ENCODE data around the gene RABGGTA. TPM values are rescaled to one million over a fixed set of nuclear protein-coding genes. Genes with fewer than 3 reads are reported as not detected.

RABGGTA gene
- total and polyA plus RNA-seq, 9 of the 15 experiments (the other 6 are each of a cell fraction or from before 2014, with no cell fraction given) = 4.5 to 24.2 (median 15.5) TPM

DNA sequence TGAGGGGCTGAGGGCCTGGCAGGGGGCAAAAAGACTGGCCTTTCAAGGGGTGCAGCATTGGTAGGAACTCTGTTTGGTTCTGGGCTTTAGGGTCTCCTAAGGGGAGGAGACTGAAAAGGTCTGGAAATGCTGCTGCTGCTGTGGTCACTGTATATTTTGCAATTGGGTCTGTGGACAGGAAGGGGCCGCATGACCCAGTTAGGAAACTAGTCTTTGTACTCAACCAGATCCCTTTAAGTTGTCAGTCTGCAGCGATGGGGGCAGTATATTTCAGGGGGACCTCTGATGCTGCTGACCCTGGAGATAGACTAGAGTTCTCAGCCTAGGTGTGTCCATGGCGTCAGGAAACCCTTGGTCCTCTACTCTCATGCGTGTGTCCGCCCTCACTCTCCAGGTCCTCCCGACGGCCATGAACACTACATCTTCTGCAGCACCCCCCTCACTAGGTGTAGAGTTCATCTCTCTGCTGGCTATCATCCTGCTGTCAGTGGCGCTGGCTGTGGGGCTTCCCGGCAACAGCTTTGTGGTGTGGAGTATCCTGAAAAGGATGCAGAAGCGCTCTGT, 43.9 kb upstream of the RABGGTA start:
- CTCF ChIA-PET (ENCODE audit: low intra/inter-chr PET ratio) = no interaction called here
- H3K27me3 ChIP-seq (ENCODE audit: control insufficient read depth in 2 of 2, insufficient read depth in 2 of 2, low read length in 2 of 2) = no peaks in the 10 kb centered on the region
- peaks cover 5% of the 10 kb centered on the region; the same call in 1 of the 3 replicates for H3K36me3 ChIP-seq (ENCODE audit: control insufficient read depth, insufficient read depth, low read length)
- H3K4me3 ChIP-seq = no peak overlapping the region
- WGBS (ENCODE audit: insufficient coverage, low coverage, missing lambda C conversion rate) = 70% methylated on average over 10 of the region's 10 CpGs
- no peaks in the 10 kb centered on the region for H3K9me3 ChIP-seq (replicated peaks; ENCODE audit: control insufficient read depth, insufficient read depth, low read depth, low read length)
- POLR2A ChIA-PET = interaction anchor here (0.6 to 1.2 kb wide), 5 partner anchors 9 to 213 kb away, joined by 3 to 5 read pairs (median 3); partner anchors contain the start of genes DHRS1 and NOP9
- no peaks in the 10 kb centered on the region for H3K79me2 ChIP-seq (ENCODE audit: control insufficient read depth, insufficient read depth, low read length)
- FAIRE-seq = no peak
- no peaks in the 10 kb centered on the region for H3K9me1 ChIP-seq (ENCODE audit: control insufficient read depth, insufficient read depth, low read length)
- no peak for DNase-seq (ENCODE audit: extremely low read depth in 1 of 4, low spot score in 3 of 4)
- intact Hi-C loops (cut with micrococcal nuclease) (no loop called here), in situ Hi-C loops (cut with MboI) (no loop called here)
- H3K4me2 ChIP-seq (ENCODE audit: insufficient read depth, low read length) = peak overlapping the region; percentile 60
- H3K27ac ChIP-seq (ENCODE audit: extremely low read depth, low read depth, low read length) = peak overlapping the region; percentile 71; the same call in 2 of the 3 replicates
- H2AFZ ChIP-seq (ENCODE audit: low read depth, low read length) = peak overlapping the region; percentile 83; the same call in 1 of the 2 replicates
- peaks cover 20 to 30% of the 10 kb centered on the region in 2 experiments for H3K4me1 ChIP-seq (replicated peaks in 1 of 2; ENCODE audit: control insufficient read depth in 2 of 2, insufficient read depth in 2 of 2, low read length in 2 of 2)
- 0 out of 4 replicates have a peak overlapping the region, but pooled peaks of 1 of the 2 experiments have one; percentile 11 for H3K9ac ChIP-seq (ENCODE audit: insufficient read depth in 1 of 2, low read depth in 2 of 2, low read length in 2 of 2)
- ATAC-seq = peak; percentile 33; the same call in 2 of the 3 replicates
- H4K20me1 ChIP-seq (replicated peaks; ENCODE audit: control insufficient read depth, insufficient read depth, low read length) = no peaks in the 10 kb centered on the region
- BruUV-seq (replicated peaks) = no TSS peak
- TF ChIP-seq, protein P1, sequence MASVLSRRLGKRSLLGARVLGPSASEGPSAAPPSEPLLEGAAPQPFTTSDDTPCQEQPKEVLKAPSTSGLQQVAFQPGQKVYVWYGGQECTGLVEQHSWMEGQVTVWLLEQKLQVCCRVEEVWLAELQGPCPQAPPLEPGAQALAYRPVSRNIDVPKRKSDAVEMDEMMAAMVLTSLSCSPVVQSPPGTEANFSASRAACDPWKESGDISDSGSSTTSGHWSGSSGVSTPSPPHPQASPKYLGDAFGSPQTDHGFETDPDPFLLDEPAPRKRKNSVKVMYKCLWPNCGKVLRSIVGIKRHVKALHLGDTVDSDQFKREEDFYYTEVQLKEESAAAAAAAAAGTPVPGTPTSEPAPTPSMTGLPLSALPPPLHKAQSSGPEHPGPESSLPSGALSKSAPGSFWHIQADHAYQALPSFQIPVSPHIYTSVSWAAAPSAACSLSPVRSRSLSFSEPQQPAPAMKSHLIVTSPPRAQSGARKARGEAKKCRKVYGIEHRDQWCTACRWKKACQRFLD (CRISPR knock-in tag; IDR thresholded peaks at IDR 0.05) = no peak
- TF ChIP-seq SMARCA4 (IDR thresholded peaks at IDR 0.05) (no peak), ZNF740 (CRISPR knock-in tag; IDR thresholded peaks at IDR 0.05) (no peak), ZNF740 (tag; IDR thresholded peaks at IDR 0.05) (no peak), OTX1 (CRISPR knock-in tag; IDR thresholded peaks at IDR 0.05) (no peak), SRSF7 (optimal IDR thresholded peaks at IDR 0.05; ENCODE audit: low read depth, low read length) (no peak), TAF7 (tag; IDR thresholded peaks at IDR 0.05) (no peak), GTF2E2 (tag; IDR thresholded peaks at IDR 0.05) (no peak), KAT2B (IDR thresholded peaks at IDR 0.05; ENCODE audit: low read depth, low read length) (no peak), ZNF133 (CRISPR knock-in tag; IDR thresholded peaks at IDR 0.05) (no peak)

Data from K562 (cell line).